ENCODE measurements around the gene MYO3B. TPM values are rescaled to one million over a fixed set of nuclear protein-coding genes. Genes with fewer than 3 reads are reported as not detected.

MYO3B gene
- total and polyA plus RNA-seq, 2 of the 8 experiments (the other 6 are each of a cell fraction or from before 2014, with no cell fraction given), result 0.17 to 0.19 TPM

DNA sequence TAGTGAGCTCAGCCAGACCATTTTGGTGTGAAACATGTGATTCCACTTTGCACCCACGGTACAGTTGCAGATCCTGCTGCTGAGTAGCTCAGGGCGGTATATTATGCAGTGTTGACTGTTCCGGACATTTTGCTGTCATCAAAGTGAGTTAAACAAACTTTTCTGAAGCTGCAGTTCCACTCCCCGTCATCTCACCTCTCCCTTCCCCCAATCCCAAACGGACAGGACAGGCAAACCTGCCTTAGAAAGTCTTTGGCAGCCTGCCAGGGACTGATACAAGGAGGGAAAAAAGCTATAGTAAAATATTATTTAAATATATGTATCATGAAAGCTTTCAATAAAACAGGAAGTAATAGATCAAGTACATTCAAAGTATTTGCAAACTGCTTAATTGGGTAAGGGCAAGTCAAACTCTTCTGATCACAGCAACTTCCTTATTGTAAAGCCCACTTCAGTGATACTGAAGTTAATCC, 501.7 kb downstream of the MYO3B start (continued):
- no peak for TF ChIP-seq SP2 (IDR thresholded peaks at IDR 0.05; ENCODE audit: low read length)
- TF ChIP-seq EP300 (IDR thresholded peaks at IDR 0.05; ENCODE audit: borderline replicate concordance in 1 of 2, low read depth in 2 of 2, low read length in 2 of 2), result no peak
